COLO668 (cell line): ENCODE data around the gene KLHL24.
A peak's percentile ranks its signal among the peaks of the same experiment; 100 is the strongest.
"Not testable (repeated sequence)": the region's sequence is repeated elsewhere in the genome, so short reads cannot be mapped to it uniquely, and the experiment has no call there.

Experiments
- DNase-seq: peaks from one replicate; lab custom pipeline; 2025; ENCODE audit not compliant: unreplicated experiment; lab: John Stamatoyannopoulos, UW

The KLHL24 gene

GRCh38 chr3:183635431-183636220 lies at the start of gene KLHL24:
Gene KLHL24, plus strand, starts transcription at chr3:183635623. Its CDS starts 14,734 bp downstream, at chr3:183650357.
- DNase-seq: peak; percentile 83

GRCh38 chr3:183586477-183586876 lies 48.9 kb upstream of the KLHL24 start:
- no peak for DNase-seq

- DNase-seq: no peak
Observed at GRCh38 chr3:183587336-183587735, 48.1 kb upstream of the KLHL24 start.

- DNase-seq: no peak
Observed at GRCh38 chr3:183590442-183590841, 45.0 kb upstream of the KLHL24 start.

- DNase-seq: no peak
Observed at GRCh38 chr3:183591881-183592521, 43.4 kb upstream of the KLHL24 start.

- no peak for DNase-seq
Observed at GRCh38 chr3:183592821-183593220, 42.6 kb upstream of the KLHL24 start.

GRCh38 chr3:183594636-183595035 lies 40.8 kb upstream of the KLHL24 start:
- DNase-seq: no peak

GRCh38 chr3:183597959-183598358 lies 37.5 kb upstream of the KLHL24 start:
- no peak for DNase-seq

- DNase-seq: not testable (repeated sequence)
Observed at GRCh38 chr3:183611326-183611725, 24.1 kb upstream of the KLHL24 start.

- no peak for DNase-seq
Observed at GRCh38 chr3:183613366-183614285, 21.8 kb upstream of the KLHL24 start.

- DNase-seq: no peak
Observed at GRCh38 chr3:183618542-183618941, 16.9 kb upstream of the KLHL24 start.

GRCh38 chr3:183619010-183619409 lies 16.4 kb upstream of the KLHL24 start:
- DNase-seq: no peak

- no peak for DNase-seq
Observed at GRCh38 chr3:183619624-183620251, 15.7 kb upstream of the KLHL24 start.

- DNase-seq: no peak
Observed at GRCh38 chr3:183620252-183620628, 15.2 kb upstream of the KLHL24 start.

- DNase-seq: not testable (repeated sequence)
Observed at GRCh38 chr3:183622473-183622872, 12.9 kb upstream of the KLHL24 start.

GRCh38 chr3:183626877-183627594 lies 8.4 kb upstream of the KLHL24 start:
- no peak for DNase-seq

- DNase-seq: no peak
Observed at GRCh38 chr3:183629546-183630301, 5.7 kb upstream of the KLHL24 start.

GRCh38 chr3:183631715-183632114 lies 3.7 kb upstream of the KLHL24 start:
- DNase-seq: no peak

- DNase-seq: not testable (repeated sequence)
Observed at GRCh38 chr3:183632725-183633124, 2.7 kb upstream of the KLHL24 start.

- no peak for DNase-seq
Observed at GRCh38 chr3:183634707-183635106, 716 bp upstream of the KLHL24 start.
